GM19025 (cell line): ENCODE data around the gene ST6GALNAC3.

Source experiments
- ATAC-seq: cut with Tn5 transposase; IDR thresholded peaks from one replicate; pipeline ENCODE4 v1.9.1; 2021; ENCODE audit warnings: mild to moderate bottlenecking, low read depth, moderate library complexity; ENCODE audit not compliant: unreplicated experiment

Gene ST6GALNAC3

GRCh38 chr1:76390456-76390855 lies 315.9 kb downstream of the ST6GALNAC3 start:
- no peak for ATAC-seq

DNA sequence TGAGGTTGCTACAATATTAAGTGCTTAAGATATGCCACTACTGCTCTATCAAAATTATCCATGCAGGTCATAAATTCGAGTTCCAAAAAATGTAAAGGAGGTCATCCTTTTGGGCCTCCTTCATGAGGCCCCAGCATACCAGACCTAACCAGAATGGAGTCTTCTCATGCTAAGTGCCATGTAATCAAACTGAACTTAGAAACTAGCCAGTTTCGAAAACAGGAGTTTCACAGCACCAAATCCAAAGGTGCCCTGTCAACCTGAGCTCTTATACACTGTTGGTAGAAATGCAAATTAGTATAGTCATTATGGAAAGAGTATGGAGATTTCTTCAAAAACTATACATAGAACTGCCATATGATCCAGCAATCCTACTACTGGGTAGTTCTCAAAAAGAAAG lies 320.5 kb downstream of the ST6GALNAC3 start:
- no peak for ATAC-seq

DNA sequence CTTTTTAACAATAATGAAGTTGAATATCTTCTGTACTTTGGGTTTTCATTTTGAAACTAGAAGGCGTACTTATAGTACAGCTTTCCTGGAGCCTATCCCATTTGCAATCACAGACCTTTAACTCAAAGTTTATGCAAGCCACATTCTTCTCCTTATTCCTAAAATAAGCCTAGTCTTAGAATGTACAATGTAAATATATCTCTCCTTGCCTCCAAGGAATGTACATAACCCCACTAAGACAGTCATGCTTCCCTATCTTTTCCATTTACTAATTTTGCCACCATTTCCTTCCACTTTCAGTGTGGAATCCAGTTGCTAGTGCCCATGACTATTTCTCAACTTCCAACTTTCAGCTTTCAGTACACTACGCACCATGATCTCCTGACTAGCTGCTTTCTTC lies 327.6 kb downstream of the ST6GALNAC3 start:
- ATAC-seq: no peak

GRCh38 chr1:76408303-76408702 lies 333.8 kb downstream of the ST6GALNAC3 start:
- no peak for ATAC-seq

DNA sequence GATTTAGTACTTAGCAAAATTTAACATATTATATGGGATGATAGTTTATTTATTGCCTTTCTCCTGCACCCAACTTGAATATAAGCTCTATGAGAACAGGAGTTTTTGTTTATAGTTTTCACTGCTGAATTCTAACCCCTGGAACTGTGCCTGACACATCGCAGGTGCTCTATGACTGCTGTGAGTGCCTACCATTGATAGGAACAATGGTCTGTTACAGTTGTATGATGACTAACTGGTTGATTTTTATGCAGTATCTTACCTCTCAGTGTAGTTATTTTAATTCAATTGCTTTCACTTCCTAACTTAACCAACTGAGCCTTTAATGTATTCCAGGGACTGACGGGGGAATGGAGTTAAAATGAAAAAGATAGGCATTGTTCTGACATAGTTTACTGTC lies 336.0 kb downstream of the ST6GALNAC3 start:
- ATAC-seq: no peak

DNA sequence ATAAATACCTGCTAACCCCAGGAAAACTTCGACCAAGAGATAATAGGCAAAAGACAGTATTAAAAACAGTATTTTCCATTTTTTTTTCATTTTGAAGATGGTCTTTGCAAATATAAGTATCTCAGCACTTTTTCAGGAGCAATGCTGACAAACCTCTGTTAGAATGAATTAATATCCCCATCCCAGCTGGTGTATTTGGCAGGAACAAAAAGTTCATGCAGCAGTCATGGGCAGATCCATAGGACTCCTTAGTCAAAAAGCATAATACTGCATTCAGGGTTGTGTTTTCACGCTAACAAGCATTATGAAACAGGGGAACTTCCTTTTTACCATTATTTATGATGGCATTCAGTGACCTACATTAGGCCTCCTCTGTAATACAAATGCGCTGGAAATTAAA lies 344.0 kb downstream of the ST6GALNAC3 start:
- no peak for ATAC-seq

- no peak for ATAC-seq
Observed at GRCh38 chr1:76419603-76420002, 345.1 kb downstream of the ST6GALNAC3 start.

GRCh38 chr1:76425201-76426145 lies 350.9 kb downstream of the ST6GALNAC3 start:
- ATAC-seq: peak; percentile 88

DNA sequence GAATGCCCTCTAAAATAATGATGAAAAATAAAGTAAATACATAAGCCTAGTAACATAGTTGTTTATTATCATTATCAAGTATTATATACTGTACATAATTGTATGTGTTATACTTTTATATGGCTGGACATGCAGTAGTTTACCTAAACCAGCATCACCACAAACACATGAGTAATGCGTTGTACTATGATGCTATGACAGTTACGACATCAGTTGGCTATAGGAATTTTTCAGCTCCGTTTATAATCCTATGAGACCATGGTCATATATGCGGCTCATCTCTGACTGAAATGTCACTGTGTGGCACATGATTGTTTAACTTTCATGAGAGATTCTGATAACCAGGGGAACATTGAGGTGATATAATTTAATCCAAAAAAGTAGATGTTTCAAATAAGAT lies 352.1 kb downstream of the ST6GALNAC3 start:
- no peak for ATAC-seq

GRCh38 chr1:76428028-76428427 lies 353.5 kb downstream of the ST6GALNAC3 start:
- ATAC-seq: no peak

GRCh38 chr1:76430531-76430930 lies 356.0 kb downstream of the ST6GALNAC3 start:
- no peak for ATAC-seq

DNA sequence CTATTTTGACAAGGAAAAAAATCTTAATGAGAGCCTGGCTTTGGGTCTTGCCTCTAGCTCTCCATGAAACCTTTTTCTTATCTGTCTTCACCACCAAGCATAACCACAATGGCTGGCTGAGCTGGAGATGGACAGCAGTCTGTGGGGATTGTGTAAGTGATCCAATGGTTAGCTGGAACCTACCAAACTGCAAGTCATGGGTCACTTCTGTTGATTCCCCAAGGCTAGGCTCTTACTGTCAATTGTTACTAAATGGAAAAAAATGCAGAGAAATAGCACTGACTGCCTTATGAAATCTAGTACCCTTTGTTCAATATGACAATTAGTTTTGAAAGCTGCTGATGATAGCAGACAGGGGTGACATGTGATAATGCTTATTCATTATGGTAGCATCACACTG lies 359.0 kb downstream of the ST6GALNAC3 start:
- ATAC-seq: no peak

GRCh38 chr1:76443217-76443616 lies 368.7 kb downstream of the ST6GALNAC3 start:
- no peak for ATAC-seq

- ATAC-seq: no peak
Observed at GRCh38 chr1:76444773-76445172, 370.2 kb downstream of the ST6GALNAC3 start.

GRCh38 chr1:76450229-76450628 lies 375.7 kb downstream of the ST6GALNAC3 start:
- no peak for ATAC-seq

DNA sequence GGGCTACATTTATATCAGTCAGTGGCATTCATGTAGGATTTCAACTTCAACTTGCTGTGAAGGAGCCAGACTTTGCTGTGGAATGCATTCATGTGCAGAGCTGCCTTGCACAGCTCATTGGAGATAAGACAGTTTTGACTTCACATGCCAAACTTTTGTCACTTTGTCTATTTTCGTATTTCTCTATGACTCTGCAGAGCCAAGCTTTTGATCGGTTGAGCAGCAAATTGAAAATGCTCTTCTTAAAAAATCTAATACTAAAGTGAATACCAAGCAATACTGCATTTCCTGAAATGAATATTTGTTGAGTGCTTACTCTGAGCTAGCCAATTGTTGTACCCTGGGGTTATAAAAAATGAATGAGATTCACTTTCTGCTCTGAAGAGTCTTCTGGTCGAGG lies 388.7 kb downstream of the ST6GALNAC3 start:
- no peak for ATAC-seq

DNA sequence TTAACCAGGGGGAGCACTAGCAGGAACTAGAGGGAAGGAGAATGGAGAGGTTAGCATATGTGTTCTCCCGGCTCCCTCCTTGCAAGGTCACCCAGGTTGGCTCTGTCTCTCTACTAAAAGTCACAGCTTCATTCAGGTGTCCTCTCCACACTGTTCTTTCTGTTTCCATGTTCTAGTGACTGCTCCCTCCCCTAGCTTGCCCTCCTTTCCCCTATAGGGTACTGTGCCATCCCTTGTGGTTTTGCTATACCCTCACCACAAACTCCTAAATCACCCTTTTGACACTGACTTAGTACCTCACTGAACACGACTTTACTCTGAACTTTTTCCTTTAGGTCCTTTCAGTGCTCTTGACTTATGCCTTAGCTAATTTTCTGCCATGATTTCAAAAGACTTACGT lies 389.3 kb downstream of the ST6GALNAC3 start:
- no peak for ATAC-seq

- ATAC-seq: no peak
Observed at GRCh38 chr1:76465030-76465429, 390.5 kb downstream of the ST6GALNAC3 start.

DNA sequence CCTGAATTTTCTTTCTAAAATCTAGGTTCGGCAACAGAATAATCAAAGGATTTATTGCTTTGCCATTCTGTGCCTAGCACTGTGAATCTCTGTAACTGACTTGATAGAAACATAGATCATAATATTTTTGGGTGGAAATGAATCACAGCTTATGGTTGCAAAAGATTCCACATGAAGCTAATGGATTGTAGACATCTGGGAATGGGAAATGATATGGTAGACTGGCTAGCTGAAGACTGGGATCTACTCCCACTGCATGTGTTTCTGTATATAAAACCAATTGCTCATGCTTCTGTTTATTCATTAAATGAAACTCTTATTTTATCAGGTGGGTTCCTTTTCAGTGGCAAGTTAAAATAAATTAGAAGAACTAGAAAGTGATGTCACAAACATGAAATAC lies 395.6 kb downstream of the ST6GALNAC3 start:
- no peak for ATAC-seq

DNA sequence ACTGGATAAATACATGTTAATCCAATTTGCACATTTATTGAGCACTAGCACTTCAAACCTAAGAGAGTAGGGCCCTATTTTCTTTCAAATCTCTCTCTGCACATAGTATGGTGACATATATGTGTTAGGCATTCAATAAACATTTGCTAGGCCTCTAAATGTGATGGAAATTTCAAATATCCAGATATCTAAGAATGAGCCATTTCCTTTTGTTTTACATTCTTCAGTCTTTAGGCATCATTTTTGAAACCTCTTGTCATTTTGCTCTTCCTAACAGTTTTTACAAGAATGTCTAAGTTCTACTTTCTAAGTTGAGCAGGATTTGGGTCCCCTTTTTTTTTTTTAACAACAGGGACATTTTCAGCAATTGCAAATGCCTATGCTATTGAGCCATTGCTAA lies 397.0 kb downstream of the ST6GALNAC3 start:
- no peak for ATAC-seq

- no peak for ATAC-seq
Observed at GRCh38 chr1:76473591-76473990, 399.0 kb downstream of the ST6GALNAC3 start.

- no peak for ATAC-seq
Observed at GRCh38 chr1:76474922-76475321, 400.4 kb downstream of the ST6GALNAC3 start.
